HL-60 (cell line): ENCODE measurements around the gene CSF1R.

ENCODE experiments used
- DNase-seq, 2 experiments: peaks; one replicate each; pipeline ENCODE4 v3.0.0-alpha.2; 2010 to 2020; ENCODE audit warnings: low read depth in 1 of 2, low spot score in 1 of 2
- H3K27ac ChIP-seq: fragments of 250-450 bp; sonication (Bioruptor Pico); replicated peaks from 2 replicates; pipeline ENCODE4 v1.5.1; 2020; ENCODE audit warnings: mild to moderate bottlenecking, moderate library complexity
- H3K27me3 ChIP-seq: fragments of 250-450 bp; sonication (Bioruptor Pico); 2 replicates; pipeline ENCODE4 v1.5.1; 2021; ENCODE audit warnings: mild to moderate bottlenecking, moderate library complexity; ENCODE audit not compliant: insufficient read depth, poor library complexity, severe bottlenecking
- H3K4me3 ChIP-seq: replicated peaks from 2 replicates; pipeline ENCODE4 v1.5.1; 2011; ENCODE audit warnings: mild to moderate bottlenecking, control low read depth, low read length; ENCODE audit not compliant: insufficient read depth
- CTCF ChIP-seq: IDR thresholded peaks from one replicate; pipeline ENCODE4 v1.5.1; 2011; ENCODE audit warnings: low read length, control low read depth, inconsistent platforms; ENCODE audit not compliant: insufficient read depth
- GABPA ChIP-seq: IDR thresholded peaks from 2 replicates; pipeline ENCODE4 v1.6.1; 2012; ENCODE audit warnings: low read depth
- POLR2AphosphoS5 ChIP-seq: IDR thresholded peaks from 2 replicates; pipeline ENCODE4 v1.6.1; 2012; ENCODE audit warnings: low read depth
- SPI1 ChIP-seq: IDR thresholded peaks from 2 replicates; pipeline ENCODE4 v1.6.1; 2012; ENCODE audit warnings: low read depth, mild to moderate bottlenecking, borderline replicate concordance
- TF ChIP-seq, protein P1 (sequence below): IDR thresholded peaks from 2 replicates; pipeline ENCODE4 v1.6.1; 2012; ENCODE audit warnings: low read depth; ENCODE audit not compliant: insufficient replicate concordance

The CSF1R gene

GRCh38 chr5:150105928-150106615 lies 19.7 kb upstream of the CSF1R start:
- H3K4me3 ChIP-seq = no peak overlapping the region
- H3K27ac ChIP-seq = no peak overlapping the region
- DNase-seq = no peak
- TF ChIP-seq CTCF (no peak), SPI1 (no peak), POLR2AphosphoS5 (no peak), GABPA (no peak)
- TF ChIP-seq, protein P1, sequence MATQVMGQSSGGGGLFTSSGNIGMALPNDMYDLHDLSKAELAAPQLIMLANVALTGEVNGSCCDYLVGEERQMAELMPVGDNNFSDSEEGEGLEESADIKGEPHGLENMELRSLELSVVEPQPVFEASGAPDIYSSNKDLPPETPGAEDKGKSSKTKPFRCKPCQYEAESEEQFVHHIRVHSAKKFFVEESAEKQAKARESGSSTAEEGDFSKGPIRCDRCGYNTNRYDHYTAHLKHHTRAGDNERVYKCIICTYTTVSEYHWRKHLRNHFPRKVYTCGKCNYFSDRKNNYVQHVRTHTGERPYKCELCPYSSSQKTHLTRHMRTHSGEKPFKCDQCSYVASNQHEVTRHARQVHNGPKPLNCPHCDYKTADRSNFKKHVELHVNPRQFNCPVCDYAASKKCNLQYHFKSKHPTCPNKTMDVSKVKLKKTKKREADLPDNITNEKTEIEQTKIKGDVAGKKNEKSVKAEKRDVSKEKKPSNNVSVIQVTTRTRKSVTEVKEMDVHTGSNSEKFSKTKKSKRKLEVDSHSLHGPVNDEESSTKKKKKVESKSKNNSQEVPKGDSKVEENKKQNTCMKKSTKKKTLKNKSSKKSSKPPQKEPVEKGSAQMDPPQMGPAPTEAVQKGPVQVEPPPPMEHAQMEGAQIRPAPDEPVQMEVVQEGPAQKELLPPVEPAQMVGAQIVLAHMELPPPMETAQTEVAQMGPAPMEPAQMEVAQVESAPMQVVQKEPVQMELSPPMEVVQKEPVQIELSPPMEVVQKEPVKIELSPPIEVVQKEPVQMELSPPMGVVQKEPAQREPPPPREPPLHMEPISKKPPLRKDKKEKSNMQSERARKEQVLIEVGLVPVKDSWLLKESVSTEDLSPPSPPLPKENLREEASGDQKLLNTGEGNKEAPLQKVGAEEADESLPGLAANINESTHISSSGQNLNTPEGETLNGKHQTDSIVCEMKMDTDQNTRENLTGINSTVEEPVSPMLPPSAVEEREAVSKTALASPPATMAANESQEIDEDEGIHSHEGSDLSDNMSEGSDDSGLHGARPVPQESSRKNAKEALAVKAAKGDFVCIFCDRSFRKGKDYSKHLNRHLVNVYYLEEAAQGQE = no peak
- no peaks in the 10 kb centered on the region for H3K27me3 ChIP-seq

DNA sequence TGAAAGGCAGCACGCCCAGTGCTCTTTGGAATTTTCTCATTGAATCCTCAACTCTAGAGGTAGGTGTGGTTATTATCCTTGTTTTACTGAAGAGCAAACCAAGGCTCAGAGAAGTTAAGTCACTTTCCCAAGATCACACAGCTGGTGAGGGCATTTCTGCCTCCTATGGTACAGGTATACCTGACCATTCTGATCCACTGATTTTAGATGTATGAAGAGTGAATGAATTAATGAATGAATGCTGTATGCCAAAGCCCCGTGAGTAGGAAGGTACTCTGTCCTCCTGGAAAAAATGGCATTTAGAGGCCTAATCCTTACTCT lies 18.2 kb upstream of the CSF1R start:
- Histone ChIP-seq H3K27ac (no peak overlapping the region), H3K27me3 (no peaks in the 10 kb centered on the region), H3K4me3 (no peak overlapping the region)
- TF ChIP-seq GABPA (no peak), POLR2AphosphoS5 (no peak), CTCF (no peak), SPI1 (no peak)
- TF ChIP-seq, protein P1 = no peak
- DNase-seq = no peak

DNA sequence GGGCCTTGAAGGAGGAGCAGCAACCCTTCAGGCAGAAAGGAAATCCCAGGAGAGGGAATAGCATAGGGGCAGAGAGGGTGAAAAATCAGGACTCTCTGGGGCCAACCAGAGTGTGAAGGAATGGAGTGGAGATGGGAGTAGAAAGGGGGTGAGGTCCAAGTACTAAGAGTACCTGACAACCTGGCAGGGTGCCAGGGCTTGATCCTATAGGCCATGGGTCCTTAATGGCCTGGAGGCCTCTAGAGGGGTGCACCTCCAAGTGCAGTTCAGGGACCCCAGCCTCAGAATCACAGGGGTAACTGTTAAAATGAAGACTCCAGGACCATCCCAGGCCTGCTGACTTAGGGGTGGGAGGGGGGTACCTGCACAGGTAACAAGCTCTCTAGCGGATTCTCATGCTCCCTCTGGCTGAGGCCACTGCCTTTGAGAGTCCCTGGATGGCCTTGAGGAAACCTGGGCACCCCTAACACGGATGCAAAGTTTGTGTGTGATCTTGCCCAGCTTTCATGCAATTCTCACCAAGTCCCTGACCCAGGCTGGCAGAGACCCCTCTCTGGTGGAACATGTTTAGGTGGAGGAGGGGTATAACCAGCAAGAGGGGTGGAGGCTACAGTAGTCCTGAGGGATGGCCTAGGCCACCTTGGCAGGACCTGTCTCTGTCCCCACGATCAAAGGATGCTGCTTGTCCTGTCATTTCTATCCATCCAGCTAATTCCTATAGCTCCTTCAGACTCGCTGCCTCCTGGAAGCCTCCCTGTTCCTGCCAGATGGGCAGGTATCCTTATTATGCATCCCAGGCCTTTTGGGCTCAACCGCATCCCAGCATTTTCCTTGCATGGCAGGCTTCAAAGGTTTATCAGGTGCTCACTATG lies 17.6 kb upstream of the CSF1R start:
- no peak for DNase-seq
- TF ChIP-seq, protein P1 = no peak
- TF ChIP-seq POLR2AphosphoS5 (no peak), GABPA (no peak), CTCF (no peak), SPI1 (no peak)
- H3K27me3 ChIP-seq = no peaks in the 10 kb centered on the region
- no peak overlapping the region for H3K4me3 ChIP-seq
- no peak overlapping the region for H3K27ac ChIP-seq
